Measurements from ENCODE around the gene HSD17B4. TPM values are rescaled to one million over a fixed set of nuclear protein-coding genes. Genes with fewer than 3 reads are reported as not detected.

The HSD17B4 gene
- total RNA-seq, 1 donor from 2014 or later: 98.4 TPM

GRCh38 chr5:119583684-119584083 is 131.4 kb downstream of the HSD17B4 start:
- no peak for DNase-seq (ENCODE audit: low spot score)
- Mint-ChIP-seq H3K27me3 (ENCODE audit: low read depth) (peaks cover 2% of the 10 kb centered on the region), H3K4me1 (ENCODE audit: low read depth) (no peaks in the 10 kb centered on the region), H3K9me3 (ENCODE audit: low read depth) (peaks cover 3% of the 10 kb centered on the region), H3K27ac (ENCODE audit: unreplicated experiment) (no peak overlapping the region), H3K4me3 (ENCODE audit: unreplicated experiment) (no peak overlapping the region), H3K36me3 (ENCODE audit: low read depth) (no peaks in the 10 kb centered on the region)
- TF ChIP-seq, protein P1, sequence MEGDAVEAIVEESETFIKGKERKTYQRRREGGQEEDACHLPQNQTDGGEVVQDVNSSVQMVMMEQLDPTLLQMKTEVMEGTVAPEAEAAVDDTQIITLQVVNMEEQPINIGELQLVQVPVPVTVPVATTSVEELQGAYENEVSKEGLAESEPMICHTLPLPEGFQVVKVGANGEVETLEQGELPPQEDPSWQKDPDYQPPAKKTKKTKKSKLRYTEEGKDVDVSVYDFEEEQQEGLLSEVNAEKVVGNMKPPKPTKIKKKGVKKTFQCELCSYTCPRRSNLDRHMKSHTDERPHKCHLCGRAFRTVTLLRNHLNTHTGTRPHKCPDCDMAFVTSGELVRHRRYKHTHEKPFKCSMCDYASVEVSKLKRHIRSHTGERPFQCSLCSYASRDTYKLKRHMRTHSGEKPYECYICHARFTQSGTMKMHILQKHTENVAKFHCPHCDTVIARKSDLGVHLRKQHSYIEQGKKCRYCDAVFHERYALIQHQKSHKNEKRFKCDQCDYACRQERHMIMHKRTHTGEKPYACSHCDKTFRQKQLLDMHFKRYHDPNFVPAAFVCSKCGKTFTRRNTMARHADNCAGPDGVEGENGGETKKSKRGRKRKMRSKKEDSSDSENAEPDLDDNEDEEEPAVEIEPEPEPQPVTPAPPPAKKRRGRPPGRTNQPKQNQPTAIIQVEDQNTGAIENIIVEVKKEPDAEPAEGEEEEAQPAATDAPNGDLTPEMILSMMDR (IDR thresholded peaks at IDR 0.05): no peak

Other genes starting within 250 kb of the HSD17B4 start
- gene TNFAIP8, start 96.5 kb upstream of the HSD17B4 start, total RNA-seq: 15.0 to 22.3 TPM (median 19.5 TPM) in 3 replicates
- gene FAM170A, start 177.1 kb downstream of the HSD17B4 start, total RNA-seq: not detected in 3 replicates

Measured in chondrocyte (in vitro differentiated cells).